GM23338 (cell line): ENCODE results near the gene LDHB. TPM values are rescaled to one million over a fixed set of nuclear protein-coding genes. Genes with fewer than 3 reads are reported as not detected.

Experiments
- ATAC-seq: fragments of 200-7000 bp; cut with Tn5 transposase; 3 replicates; pipeline ENCODE4 v1.9.1; 2020
- DNase-seq: peaks from one replicate; pipeline ENCODE4 v3.0.0-alpha.2; 2015; ENCODE audit warnings: low spot score
- H2AFZ ChIP-seq: fragments of 200-600 bp; sonication (generic); 2 replicates; pipeline ENCODE4 v1.8.0; 2016; ENCODE audit warnings: antibody characterized with exemption, mild to moderate bottlenecking, moderate library complexity
- H3F3A ChIP-seq: fragments of 200-600 bp; sonication (generic); replicated peaks from 2 replicates; pipeline ENCODE4 v1.8.0; 2017; ENCODE audit warnings: antibody characterized with exemption, mixed run types, low read depth
- H3K27ac ChIP-seq: fragments of 200-600 bp; sonication (generic); 2 replicates; pipeline ENCODE4 v1.6.1; 2016; ENCODE audit warnings: low read depth
- H3K27me3 ChIP-seq: fragments of 200-600 bp; sonication (generic); 2 replicates; pipeline ENCODE4 v1.8.0; 2016; ENCODE audit warnings: mild to moderate bottlenecking, mixed run types, moderate library complexity; ENCODE audit not compliant: insufficient read depth
- H3K36me3 ChIP-seq: fragments of 200-600 bp; sonication (generic); 2 replicates; pipeline ENCODE4 v1.8.0; 2016; ENCODE audit warnings: mild to moderate bottlenecking; ENCODE audit not compliant: insufficient read depth
- H3K4me1 ChIP-seq: fragments of 200-600 bp; sonication (generic); 2 replicates; pipeline ENCODE4 v1.8.0; 2016; ENCODE audit warnings: mild to moderate bottlenecking, moderate library complexity; ENCODE audit not compliant: insufficient read depth
- H3K4me2 ChIP-seq: fragments of 200-600 bp; sonication (generic); 2 replicates; pipeline ENCODE4 v1.7.1; 2017; ENCODE audit warnings: mixed run types
- H3K4me3 ChIP-seq: fragments of 200-600 bp; sonication (generic); 2 replicates; pipeline ENCODE4 v1.6.1; 2016; ENCODE audit warnings: mixed run types
- H3K79me2 ChIP-seq: fragments of 200-600 bp; sonication (generic); replicated peaks from 2 replicates; pipeline ENCODE4 v1.8.0; 2017; ENCODE audit warnings: mild to moderate bottlenecking; ENCODE audit not compliant: insufficient read depth
- H3K9me2 ChIP-seq: fragments of 200-600 bp; sonication (generic); 2 replicates; pipeline ENCODE4 v1.8.0; 2017; ENCODE audit not compliant: insufficient read depth
- H4K20me1 ChIP-seq: fragments of 200-600 bp; sonication (generic); replicated peaks from 2 replicates; pipeline ENCODE4 v1.8.0; 2017; ENCODE audit warnings: mild to moderate bottlenecking; ENCODE audit not compliant: insufficient read depth
- H3K27ac Mint-ChIP-seq: 2 replicates; pipeline ENCODE4 v1.8.0; 2020; ENCODE audit warnings: inconsistent platforms, mild to moderate bottlenecking, moderate library complexity, mixed read lengths
- H3K27me3 Mint-ChIP-seq: 3 replicates; pipeline ENCODE4 v1.8.0; 2022; ENCODE audit warnings: low read depth, mild to moderate bottlenecking, moderate library complexity, mixed read lengths, inconsistent platforms; ENCODE audit not compliant: insufficient read depth, poor library complexity
- H3K36me3 Mint-ChIP-seq: 3 replicates; pipeline ENCODE4 v1.8.0; 2021; ENCODE audit warnings: low read depth, mild to moderate bottlenecking, inconsistent platforms, moderate library complexity, mixed read lengths
- H3K4me1 Mint-ChIP-seq: 3 replicates; pipeline ENCODE4 v1.8.0; 2020; ENCODE audit warnings: mild to moderate bottlenecking, inconsistent platforms, mixed read lengths
- H3K4me3 Mint-ChIP-seq: 3 replicates; pipeline ENCODE4 v1.8.0; 2021; ENCODE audit warnings: moderate library complexity, mild to moderate bottlenecking, inconsistent platforms, mixed read lengths
- H3K9me3 Mint-ChIP-seq: 3 replicates; pipeline ENCODE4 v1.8.0; 2020; ENCODE audit warnings: moderate library complexity, mild to moderate bottlenecking, inconsistent platforms, mixed read lengths
- CREB1 ChIP-seq: fragments of 250-450 bp; sonication (Bioruptor Pico); IDR thresholded peaks from 2 replicates; pipeline ENCODE4 v1.5.0; 2020; ENCODE audit warnings: low read depth, mild to moderate bottlenecking, moderate library complexity
- EZH2phosphoT487 ChIP-seq: fragments of 200-600 bp; sonication (generic); IDR thresholded peaks from one replicate; pipeline ENCODE4 v1.8.1; 2018; ENCODE audit warnings: antibody characterized with exemption; ENCODE audit not compliant: unreplicated experiment
- JUNB ChIP-seq: IDR thresholded peaks from one replicate; pipeline ENCODE4 v1.6.1; 2016; ENCODE audit warnings: antibody characterized with exemption; ENCODE audit not compliant: unreplicated experiment
- NANOG ChIP-seq: IDR thresholded peaks from 2 replicates; pipeline ENCODE4 v1.6.1; 2016; ENCODE audit warnings: antibody characterized with exemption, borderline replicate concordance
- STAT1 ChIP-seq: IDR thresholded peaks from one replicate; pipeline ENCODE4 v1.6.1; 2016; ENCODE audit warnings: antibody characterized with exemption; ENCODE audit not compliant: unreplicated experiment
- ZNF331 ChIP-seq: fragments of 250-450 bp; sonication (Bioruptor Pico); IDR thresholded peaks from 2 replicates; pipeline ENCODE4 v1.5.0; 2020; ENCODE audit warnings: low read depth, mild to moderate bottlenecking, moderate library complexity
- polyA plus RNA-seq: library from polyadenylated mRNA; unstranded; fragments of >200 nt; fragmentation: Nextera tagmentation; extraction: Ambion mirVana; gene quantifications from 2 replicates; pipeline ENCODE4 v1.2.1, GENCODE V29; 2016
- total RNA-seq: library from RNA; depleted of rRNA; stranded (reverse); fragments of >200 nt; shearing (Covaris generic); gene quantifications from 2 replicates; pipeline ENCODE4 v1.2.3, GENCODE V29; 2014
- TF ChIP-seq, protein P1 (sequence below), 2 experiments: fragments of 200-600 bp in 1 of 2; sonication (generic) in 1 of 2; conservative IDR thresholded peaks; 2 replicates each; pipeline versions ENCODE4 v1.5.1 to v1.6.1; 2016 to 2017; ENCODE audit warnings: antibody characterized with exemption in 2 of 2, low read depth in 2 of 2, mild to moderate bottlenecking in 2 of 2, moderate library complexity in 1 of 2
- TF ChIP-seq, protein P2 (sequence below): fragments of 250-450 bp; sonication (Bioruptor Pico); IDR thresholded peaks from 2 replicates; pipeline ENCODE4 v1.5.0; 2020; ENCODE audit warnings: mild to moderate bottlenecking, moderate library complexity
- TF ChIP-seq, protein P3 (sequence below): IDR thresholded peaks from one replicate; pipeline ENCODE4 v1.6.1; 2018; ENCODE audit warnings: antibody characterized with exemption; ENCODE audit not compliant: unreplicated experiment
- TF ChIP-seq, protein P4 (sequence below): IDR thresholded peaks from 2 replicates; pipeline ENCODE4 v1.6.1; 2016; ENCODE audit warnings: antibody characterized with exemption

Gene LDHB
- total and polyA plus RNA-seq, 2 experiments from 2014 or later: 1,537 to 1,990 TPM

DNA sequence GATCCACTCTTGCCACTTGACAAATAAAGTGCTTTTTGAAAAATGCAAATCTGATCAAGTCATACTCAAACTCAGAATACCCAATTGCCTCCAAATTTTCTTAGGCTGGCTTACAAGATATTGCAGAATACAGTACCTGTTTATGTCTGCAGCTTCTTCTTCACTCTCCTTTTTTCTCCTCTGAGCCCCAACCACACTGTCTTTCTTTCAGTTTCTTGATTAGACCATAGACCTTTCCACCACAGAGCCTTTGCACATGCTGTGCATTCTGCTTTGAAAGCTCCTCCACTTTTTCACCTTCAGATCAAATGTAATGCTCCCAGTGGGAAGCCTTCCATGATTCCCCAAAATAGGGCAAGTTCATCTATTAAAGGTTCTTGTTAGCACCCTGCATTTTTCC, 39.1 kb downstream of the LDHB start:
- no peaks in the 10 kb centered on the region for H3K4me1 Mint-ChIP-seq
- no peak overlapping the region for H3K4me3 ChIP-seq
- ATAC-seq: no peak

More for the DNA sequence above, 39.1 kb downstream of the LDHB start:
- no peak overlapping the region for H3K27ac ChIP-seq
- no peaks in the 10 kb centered on the region for H3K27me3 ChIP-seq
- no peaks in the 10 kb centered on the region for H3K36me3 ChIP-seq
- no peaks in the 10 kb centered on the region for H4K20me1 ChIP-seq
- H3K79me2 ChIP-seq: no peaks in the 10 kb centered on the region
- Mint-ChIP-seq H3K9me3 (peaks cover 2% of the 10 kb centered on the region; the same call in 1 of the 3 replicates), H3K27ac (no peak overlapping the region), H3K4me3 (no peak overlapping the region), H3K27me3 (no peaks in the 10 kb centered on the region), H3K36me3 (no peaks in the 10 kb centered on the region)
- H2AFZ ChIP-seq: no peak overlapping the region
- no peaks in the 10 kb centered on the region for H3F3A ChIP-seq
- H3K4me1 ChIP-seq: no peaks in the 10 kb centered on the region
- DNase-seq: no peak
- H3K4me2 ChIP-seq: no peak overlapping the region
- TF ChIP-seq JUNB (no peak), STAT1 (no peak), ZNF331 (CRISPR knock-in tag) (no peak), NANOG (no peak), CREB1 (CRISPR knock-in tag) (no peak), EZH2phosphoT487 (no peak)
- TF ChIP-seq, protein P1, sequence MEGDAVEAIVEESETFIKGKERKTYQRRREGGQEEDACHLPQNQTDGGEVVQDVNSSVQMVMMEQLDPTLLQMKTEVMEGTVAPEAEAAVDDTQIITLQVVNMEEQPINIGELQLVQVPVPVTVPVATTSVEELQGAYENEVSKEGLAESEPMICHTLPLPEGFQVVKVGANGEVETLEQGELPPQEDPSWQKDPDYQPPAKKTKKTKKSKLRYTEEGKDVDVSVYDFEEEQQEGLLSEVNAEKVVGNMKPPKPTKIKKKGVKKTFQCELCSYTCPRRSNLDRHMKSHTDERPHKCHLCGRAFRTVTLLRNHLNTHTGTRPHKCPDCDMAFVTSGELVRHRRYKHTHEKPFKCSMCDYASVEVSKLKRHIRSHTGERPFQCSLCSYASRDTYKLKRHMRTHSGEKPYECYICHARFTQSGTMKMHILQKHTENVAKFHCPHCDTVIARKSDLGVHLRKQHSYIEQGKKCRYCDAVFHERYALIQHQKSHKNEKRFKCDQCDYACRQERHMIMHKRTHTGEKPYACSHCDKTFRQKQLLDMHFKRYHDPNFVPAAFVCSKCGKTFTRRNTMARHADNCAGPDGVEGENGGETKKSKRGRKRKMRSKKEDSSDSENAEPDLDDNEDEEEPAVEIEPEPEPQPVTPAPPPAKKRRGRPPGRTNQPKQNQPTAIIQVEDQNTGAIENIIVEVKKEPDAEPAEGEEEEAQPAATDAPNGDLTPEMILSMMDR (conservative IDR thresholded peaks at IDR 0.05; ENCODE audit: low read depth in 2 of 2): no peak
- TF ChIP-seq, protein P2, sequence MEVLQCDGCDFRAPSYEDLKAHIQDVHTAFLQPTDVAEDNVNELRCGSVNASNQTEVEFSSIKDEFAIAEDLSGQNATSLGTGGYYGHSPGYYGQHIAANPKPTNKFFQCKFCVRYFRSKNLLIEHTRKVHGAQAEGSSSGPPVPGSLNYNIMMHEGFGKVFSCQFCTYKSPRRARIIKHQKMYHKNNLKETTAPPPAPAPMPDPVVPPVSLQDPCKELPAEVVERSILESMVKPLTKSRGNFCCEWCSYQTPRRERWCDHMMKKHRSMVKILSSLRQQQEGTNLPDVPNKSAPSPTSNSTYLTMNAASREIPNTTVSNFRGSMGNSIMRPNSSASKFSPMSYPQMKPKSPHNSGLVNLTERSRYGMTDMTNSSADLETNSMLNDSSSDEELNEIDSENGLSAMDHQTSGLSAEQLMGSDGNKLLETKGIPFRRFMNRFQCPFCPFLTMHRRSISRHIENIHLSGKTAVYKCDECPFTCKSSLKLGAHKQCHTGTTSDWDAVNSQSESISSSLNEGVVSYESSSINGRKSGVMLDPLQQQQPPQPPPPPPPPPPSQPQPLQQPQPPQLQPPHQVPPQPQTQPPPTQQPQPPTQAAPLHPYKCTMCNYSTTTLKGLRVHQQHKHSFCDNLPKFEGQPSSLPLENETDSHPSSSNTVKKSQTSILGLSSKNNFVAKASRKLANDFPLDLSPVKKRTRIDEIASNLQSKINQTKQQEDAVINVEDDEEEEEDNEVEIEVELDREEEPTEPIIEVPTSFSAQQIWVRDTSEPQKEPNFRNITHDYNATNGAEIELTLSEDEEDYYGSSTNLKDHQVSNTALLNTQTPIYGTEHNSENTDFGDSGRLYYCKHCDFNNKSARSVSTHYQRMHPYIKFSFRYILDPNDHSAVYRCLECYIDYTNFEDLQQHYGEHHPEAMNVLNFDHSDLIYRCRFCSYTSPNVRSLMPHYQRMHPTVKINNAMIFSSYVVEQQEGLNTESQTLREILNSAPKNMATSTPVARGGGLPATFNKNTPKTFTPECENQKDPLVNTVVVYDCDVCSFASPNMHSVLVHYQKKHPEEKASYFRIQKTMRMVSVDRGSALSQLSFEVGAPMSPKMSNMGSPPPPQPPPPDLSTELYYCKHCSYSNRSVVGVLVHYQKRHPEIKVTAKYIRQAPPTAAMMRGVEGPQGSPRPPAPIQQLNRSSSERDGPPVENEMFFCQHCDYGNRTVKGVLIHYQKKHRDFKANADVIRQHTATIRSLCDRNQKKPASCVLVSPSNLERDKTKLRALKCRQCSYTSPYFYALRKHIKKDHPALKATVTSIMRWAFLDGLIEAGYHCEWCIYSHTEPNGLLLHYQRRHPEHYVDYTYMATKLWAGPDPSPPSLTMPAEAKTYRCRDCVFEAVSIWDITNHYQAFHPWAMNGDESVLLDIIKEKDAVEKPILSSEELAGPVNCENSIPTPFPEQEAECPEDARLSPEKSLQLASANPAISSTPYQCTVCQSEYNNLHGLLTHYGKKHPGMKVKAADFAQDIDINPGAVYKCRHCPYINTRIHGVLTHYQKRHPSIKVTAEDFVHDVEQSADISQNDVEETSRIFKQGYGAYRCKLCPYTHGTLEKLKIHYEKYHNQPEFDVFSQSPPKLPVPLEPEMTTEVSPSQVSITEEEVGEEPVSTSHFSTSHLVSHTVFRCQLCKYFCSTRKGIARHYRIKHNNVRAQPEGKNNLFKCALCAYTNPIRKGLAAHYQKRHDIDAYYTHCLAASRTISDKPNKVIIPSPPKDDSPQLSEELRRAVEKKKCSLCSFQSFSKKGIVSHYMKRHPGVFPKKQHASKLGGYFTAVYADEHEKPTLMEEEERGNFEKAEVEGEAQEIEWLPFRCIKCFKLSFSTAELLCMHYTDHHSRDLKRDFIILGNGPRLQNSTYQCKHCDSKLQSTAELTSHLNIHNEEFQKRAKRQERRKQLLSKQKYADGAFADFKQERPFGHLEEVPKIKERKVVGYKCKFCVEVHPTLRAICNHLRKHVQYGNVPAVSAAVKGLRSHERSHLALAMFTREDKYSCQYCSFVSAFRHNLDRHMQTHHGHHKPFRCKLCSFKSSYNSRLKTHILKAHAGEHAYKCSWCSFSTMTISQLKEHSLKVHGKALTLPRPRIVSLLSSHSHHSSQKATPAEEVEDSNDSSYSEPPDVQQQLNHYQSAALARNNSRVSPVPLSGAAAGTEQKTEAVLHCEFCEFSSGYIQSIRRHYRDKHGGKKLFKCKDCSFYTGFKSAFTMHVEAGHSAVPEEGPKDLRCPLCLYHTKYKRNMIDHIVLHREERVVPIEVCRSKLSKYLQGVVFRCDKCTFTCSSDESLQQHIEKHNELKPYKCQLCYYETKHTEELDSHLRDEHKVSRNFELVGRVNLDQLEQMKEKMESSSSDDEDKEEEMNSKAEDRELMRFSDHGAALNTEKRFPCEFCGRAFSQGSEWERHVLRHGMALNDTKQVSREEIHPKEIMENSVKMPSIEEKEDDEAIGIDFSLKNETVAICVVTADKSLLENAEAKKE (CRISPR knock-in tag): no peak
- TF ChIP-seq, protein P3, sequence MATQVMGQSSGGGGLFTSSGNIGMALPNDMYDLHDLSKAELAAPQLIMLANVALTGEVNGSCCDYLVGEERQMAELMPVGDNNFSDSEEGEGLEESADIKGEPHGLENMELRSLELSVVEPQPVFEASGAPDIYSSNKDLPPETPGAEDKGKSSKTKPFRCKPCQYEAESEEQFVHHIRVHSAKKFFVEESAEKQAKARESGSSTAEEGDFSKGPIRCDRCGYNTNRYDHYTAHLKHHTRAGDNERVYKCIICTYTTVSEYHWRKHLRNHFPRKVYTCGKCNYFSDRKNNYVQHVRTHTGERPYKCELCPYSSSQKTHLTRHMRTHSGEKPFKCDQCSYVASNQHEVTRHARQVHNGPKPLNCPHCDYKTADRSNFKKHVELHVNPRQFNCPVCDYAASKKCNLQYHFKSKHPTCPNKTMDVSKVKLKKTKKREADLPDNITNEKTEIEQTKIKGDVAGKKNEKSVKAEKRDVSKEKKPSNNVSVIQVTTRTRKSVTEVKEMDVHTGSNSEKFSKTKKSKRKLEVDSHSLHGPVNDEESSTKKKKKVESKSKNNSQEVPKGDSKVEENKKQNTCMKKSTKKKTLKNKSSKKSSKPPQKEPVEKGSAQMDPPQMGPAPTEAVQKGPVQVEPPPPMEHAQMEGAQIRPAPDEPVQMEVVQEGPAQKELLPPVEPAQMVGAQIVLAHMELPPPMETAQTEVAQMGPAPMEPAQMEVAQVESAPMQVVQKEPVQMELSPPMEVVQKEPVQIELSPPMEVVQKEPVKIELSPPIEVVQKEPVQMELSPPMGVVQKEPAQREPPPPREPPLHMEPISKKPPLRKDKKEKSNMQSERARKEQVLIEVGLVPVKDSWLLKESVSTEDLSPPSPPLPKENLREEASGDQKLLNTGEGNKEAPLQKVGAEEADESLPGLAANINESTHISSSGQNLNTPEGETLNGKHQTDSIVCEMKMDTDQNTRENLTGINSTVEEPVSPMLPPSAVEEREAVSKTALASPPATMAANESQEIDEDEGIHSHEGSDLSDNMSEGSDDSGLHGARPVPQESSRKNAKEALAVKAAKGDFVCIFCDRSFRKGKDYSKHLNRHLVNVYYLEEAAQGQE: no peak
- TF ChIP-seq, protein P4, sequence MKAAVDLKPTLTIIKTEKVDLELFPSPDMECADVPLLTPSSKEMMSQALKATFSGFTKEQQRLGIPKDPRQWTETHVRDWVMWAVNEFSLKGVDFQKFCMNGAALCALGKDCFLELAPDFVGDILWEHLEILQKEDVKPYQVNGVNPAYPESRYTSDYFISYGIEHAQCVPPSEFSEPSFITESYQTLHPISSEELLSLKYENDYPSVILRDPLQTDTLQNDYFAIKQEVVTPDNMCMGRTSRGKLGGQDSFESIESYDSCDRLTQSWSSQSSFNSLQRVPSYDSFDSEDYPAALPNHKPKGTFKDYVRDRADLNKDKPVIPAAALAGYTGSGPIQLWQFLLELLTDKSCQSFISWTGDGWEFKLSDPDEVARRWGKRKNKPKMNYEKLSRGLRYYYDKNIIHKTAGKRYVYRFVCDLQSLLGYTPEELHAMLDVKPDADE: no peak
- H3K9me2 ChIP-seq: no peaks in the 10 kb centered on the region
